Esophagus squamous epithelium (tissue), 4 donors: ENCODE results near the gene PEX11A.

Experiments
- POLR2A ChIP-seq, 4 donors: fragments of 450-650 bp; IDR thresholded peaks; one replicate each; pipeline ENCODE4 v1.6.1; 2017; ENCODE audit warnings: antibody characterized with exemption in 4 of 4, mild to moderate bottlenecking in 4 of 4, moderate library complexity in 3 of 4
- TF ChIP-seq, protein P1 (sequence below), 6 experiments: fragments of 450-650 bp in 4 of 6; fragments of 200-600 bp in 2 of 6; sonication (generic) in 2 of 6; IDR thresholded peaks; one replicate each; pipeline ENCODE4 v1.5.1; 2016 to 2019; ENCODE audit warnings: antibody characterized with exemption in 6 of 6, mild to moderate bottlenecking in 4 of 6, moderate library complexity in 4 of 6

DNA sequence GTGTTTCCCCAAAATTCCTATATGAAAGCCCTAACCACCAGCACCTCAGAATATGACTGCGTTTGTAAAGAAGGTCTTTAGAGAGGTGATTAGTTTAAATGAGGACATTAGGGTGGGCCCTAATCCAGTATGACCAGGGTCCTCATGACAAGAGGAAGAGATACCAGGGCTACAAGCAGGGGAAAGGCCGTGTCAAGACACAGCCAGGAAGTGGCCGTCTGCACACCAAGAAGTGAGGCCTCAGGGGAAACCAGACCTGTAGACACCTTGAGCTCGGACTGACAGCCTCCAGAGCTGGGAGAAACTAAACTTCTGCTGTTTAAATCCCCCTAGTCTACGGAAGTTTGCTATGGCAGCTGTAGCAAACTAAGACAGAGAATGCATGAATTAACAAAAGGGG, 49.5 kb downstream of the PEX11A start:
- TF ChIP-seq, protein P1, sequence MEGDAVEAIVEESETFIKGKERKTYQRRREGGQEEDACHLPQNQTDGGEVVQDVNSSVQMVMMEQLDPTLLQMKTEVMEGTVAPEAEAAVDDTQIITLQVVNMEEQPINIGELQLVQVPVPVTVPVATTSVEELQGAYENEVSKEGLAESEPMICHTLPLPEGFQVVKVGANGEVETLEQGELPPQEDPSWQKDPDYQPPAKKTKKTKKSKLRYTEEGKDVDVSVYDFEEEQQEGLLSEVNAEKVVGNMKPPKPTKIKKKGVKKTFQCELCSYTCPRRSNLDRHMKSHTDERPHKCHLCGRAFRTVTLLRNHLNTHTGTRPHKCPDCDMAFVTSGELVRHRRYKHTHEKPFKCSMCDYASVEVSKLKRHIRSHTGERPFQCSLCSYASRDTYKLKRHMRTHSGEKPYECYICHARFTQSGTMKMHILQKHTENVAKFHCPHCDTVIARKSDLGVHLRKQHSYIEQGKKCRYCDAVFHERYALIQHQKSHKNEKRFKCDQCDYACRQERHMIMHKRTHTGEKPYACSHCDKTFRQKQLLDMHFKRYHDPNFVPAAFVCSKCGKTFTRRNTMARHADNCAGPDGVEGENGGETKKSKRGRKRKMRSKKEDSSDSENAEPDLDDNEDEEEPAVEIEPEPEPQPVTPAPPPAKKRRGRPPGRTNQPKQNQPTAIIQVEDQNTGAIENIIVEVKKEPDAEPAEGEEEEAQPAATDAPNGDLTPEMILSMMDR (IDR thresholded peaks at IDR 0.05), result no peak
- TF ChIP-seq POLR2A (IDR thresholded peaks at IDR 0.05), result no peak
